Parathyroid adenoma (tissue), 2 donors: ENCODE results near the gene OR5K2.

ENCODE experiments used
- H2AFZ ChIP-seq: fragments of 300-600 bp; sonication (generic); one replicate; pipeline ENCODE4 v1.7.0; 2017; ENCODE audit warnings: antibody characterized with exemption, mild to moderate bottlenecking
- H3K27ac ChIP-seq: fragments of 300-600 bp; sonication (generic); one replicate; pipeline ENCODE4 v1.7.0; 2017
- H3K27me3 ChIP-seq: fragments of 300-600 bp; sonication (generic); one replicate; pipeline ENCODE4 v1.7.0; 2017; ENCODE audit warnings: low read length; ENCODE audit not compliant: control insufficient read depth, insufficient read depth
- H3K36me3 ChIP-seq: fragments of 300-600 bp; sonication (generic); one replicate; pipeline ENCODE4 v1.7.0; 2017; ENCODE audit warnings: low read length; ENCODE audit not compliant: control insufficient read depth, insufficient read depth
- H3K4me1 ChIP-seq: fragments of 300-600 bp; sonication (generic); one replicate; pipeline ENCODE4 v1.7.0; 2017; ENCODE audit warnings: control low read depth
- H3K4me2 ChIP-seq: fragments of 300-600 bp; sonication (generic); one replicate; pipeline ENCODE4 v1.7.0; 2017; ENCODE audit warnings: low read length
- H3K4me3 ChIP-seq: fragments of 300-600 bp; sonication (generic); one replicate; pipeline ENCODE4 v1.7.0; 2017; ENCODE audit warnings: low read depth, low read length
- H3K79me2 ChIP-seq: fragments of 300-600 bp; sonication (generic); one replicate; pipeline ENCODE4 v1.7.0; 2017; ENCODE audit warnings: control low read depth
- H3K9ac ChIP-seq: fragments of 300-600 bp; sonication (generic); one replicate; pipeline ENCODE4 v1.7.0; 2017; ENCODE audit warnings: mild to moderate bottlenecking
- H3K9me3 ChIP-seq: fragments of 300-600 bp; sonication (generic); one replicate; pipeline ENCODE4 v1.7.0; 2017; ENCODE audit warnings: low read length; ENCODE audit not compliant: control insufficient read depth
- TF ChIP-seq, protein P1 (sequence below): fragments of 300-600 bp; sonication (generic); IDR thresholded peaks from one replicate; pipeline ENCODE4 v1.7.0; 2017; ENCODE audit warnings: antibody characterized with exemption, mild to moderate bottlenecking
- donor health status: primary hyperparathyroidism.

OR5K2 gene

DNA sequence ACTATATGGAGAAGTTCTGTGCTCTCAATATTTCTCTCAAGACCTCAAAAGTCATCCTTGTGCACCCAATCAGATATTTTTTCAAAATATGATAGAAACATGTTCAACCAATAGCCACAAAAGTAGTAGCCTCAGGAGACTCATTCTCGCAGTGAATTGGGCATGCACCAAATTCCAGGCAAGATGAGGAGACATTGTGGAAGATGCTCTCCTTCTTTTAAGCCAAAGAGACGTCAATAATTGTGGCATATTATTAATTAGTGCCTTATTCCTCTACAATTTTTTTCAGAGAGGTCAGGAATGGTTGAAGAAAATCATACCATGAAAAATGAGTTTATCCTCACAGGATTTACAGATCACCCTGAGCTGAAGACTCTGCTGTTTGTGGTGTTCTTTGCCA, at the start of gene OR5K2:
Gene OR5K2 (plus strand): TSS at position 301 of the 400 bp plus-strand sequence. CDS start 0 bp downstream, at position 301.
- TF ChIP-seq, protein P1, sequence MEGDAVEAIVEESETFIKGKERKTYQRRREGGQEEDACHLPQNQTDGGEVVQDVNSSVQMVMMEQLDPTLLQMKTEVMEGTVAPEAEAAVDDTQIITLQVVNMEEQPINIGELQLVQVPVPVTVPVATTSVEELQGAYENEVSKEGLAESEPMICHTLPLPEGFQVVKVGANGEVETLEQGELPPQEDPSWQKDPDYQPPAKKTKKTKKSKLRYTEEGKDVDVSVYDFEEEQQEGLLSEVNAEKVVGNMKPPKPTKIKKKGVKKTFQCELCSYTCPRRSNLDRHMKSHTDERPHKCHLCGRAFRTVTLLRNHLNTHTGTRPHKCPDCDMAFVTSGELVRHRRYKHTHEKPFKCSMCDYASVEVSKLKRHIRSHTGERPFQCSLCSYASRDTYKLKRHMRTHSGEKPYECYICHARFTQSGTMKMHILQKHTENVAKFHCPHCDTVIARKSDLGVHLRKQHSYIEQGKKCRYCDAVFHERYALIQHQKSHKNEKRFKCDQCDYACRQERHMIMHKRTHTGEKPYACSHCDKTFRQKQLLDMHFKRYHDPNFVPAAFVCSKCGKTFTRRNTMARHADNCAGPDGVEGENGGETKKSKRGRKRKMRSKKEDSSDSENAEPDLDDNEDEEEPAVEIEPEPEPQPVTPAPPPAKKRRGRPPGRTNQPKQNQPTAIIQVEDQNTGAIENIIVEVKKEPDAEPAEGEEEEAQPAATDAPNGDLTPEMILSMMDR = no peak
- H3K27ac ChIP-seq = no peak within 1 kb of the TSS
- no peaks in the 10 kb centered on the region for H3K27me3 ChIP-seq
- no peak within 1 kb of the TSS for H2AFZ ChIP-seq
- H3K9me3 ChIP-seq = no peaks in the 10 kb centered on the region
- H3K9ac ChIP-seq = no peak within 1 kb of the TSS
- no peaks in the 10 kb centered on the region for H3K79me2 ChIP-seq
- H3K4me1 ChIP-seq = no peaks in the 10 kb centered on the region
- H3K4me3 ChIP-seq = no peak within 1 kb of the TSS
- no peak within 1 kb of the TSS for H3K4me2 ChIP-seq
- no peaks in the 10 kb centered on the region for H3K36me3 ChIP-seq

DNA sequence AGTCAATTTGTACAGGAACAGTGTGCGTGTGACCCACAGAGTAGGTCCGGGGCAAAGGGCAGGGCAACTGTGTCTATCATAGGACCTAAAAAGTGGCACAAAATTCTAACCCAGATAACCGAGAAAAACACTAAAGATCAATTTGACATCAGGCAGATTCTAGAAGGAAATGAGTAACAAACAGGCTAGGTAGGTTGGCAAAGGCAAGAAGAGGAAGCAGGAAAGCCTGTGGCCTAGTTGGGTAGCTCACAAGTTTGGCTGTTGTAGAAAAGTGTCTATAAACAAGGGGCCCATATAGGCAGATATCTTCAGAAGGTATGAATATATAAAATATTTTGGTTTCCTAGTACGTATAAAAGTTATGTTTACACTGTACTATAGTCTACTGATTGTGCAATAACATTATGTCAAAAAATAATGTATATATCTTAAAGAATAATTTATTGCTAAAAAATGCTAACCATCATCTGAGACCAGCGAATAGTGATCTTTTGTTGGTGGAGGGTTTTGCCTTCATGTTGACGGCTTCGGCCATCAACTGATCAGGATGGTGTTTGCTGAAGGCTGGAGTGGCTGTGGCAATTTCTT, 47.8 kb upstream of the OR5K2 start:
- H3K27ac ChIP-seq = no peak overlapping the region
- H3K27me3 ChIP-seq = no peaks in the 10 kb centered on the region
- H3K9ac ChIP-seq = no peak overlapping the region
- no peak overlapping the region for H3K4me3 ChIP-seq
- no peaks in the 10 kb centered on the region for H3K36me3 ChIP-seq
- H3K9me3 ChIP-seq = no peaks in the 10 kb centered on the region
- H3K79me2 ChIP-seq = no peaks in the 10 kb centered on the region
- TF ChIP-seq, protein P1 = no peak
- no peak overlapping the region for H3K4me2 ChIP-seq
- no peaks in the 10 kb centered on the region for H3K4me1 ChIP-seq
- H2AFZ ChIP-seq = no peak overlapping the region

DNA sequence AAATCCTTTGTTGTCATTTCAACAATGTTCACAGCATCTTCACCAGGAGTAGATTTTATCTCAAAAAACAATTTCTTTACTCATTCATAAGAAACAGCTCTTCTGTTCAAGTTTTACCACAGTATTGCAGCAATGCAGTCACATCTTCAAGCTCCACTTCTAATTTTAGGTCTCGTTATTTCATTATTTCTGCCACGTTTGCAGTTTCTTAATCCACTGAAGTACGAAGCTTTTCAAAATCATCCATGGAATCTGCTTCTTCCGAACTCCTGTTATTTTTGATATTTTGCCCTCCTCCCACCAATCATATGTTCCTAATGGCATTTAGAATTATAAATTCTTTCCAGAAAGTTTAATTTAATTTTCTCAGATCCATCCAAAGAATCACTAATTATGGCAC, 47.1 kb upstream of the OR5K2 start:
- H3K79me2 ChIP-seq = no peaks in the 10 kb centered on the region
- no peak overlapping the region for H3K4me3 ChIP-seq
- H3K4me1 ChIP-seq = no peaks in the 10 kb centered on the region
- H3K9ac ChIP-seq = no peak overlapping the region
- H3K4me2 ChIP-seq = no peak overlapping the region
- no peak overlapping the region for H2AFZ ChIP-seq
- TF ChIP-seq, protein P1 = no peak
- no peaks in the 10 kb centered on the region for H3K9me3 ChIP-seq
- no peaks in the 10 kb centered on the region for H3K27me3 ChIP-seq
- H3K27ac ChIP-seq = no peak overlapping the region
- no peaks in the 10 kb centered on the region for H3K36me3 ChIP-seq

DNA sequence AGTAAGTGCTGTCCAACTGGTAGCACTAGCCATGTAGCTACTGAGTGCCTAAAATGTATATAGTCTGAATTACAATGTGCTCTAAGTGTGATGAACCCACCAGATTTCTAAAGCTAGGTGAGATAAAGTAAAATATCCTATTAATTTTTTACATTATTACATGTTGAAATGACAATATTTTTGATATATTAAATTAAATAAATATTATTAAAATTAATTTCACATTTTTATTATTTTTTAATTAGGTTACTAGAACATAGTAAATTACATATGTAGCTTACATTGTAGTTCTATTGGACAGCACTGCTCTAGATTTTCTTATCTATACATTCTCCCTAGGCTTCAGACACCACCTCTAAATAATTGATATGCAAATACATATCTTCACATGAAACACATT, 43.7 kb upstream of the OR5K2 start:
- Histone ChIP-seq H3K27ac (no peak overlapping the region), H3K36me3 (no peaks in the 10 kb centered on the region), H3K27me3 (no peaks in the 10 kb centered on the region), H3K4me1 (no peaks in the 10 kb centered on the region), H2AFZ (no peak overlapping the region), H3K4me3 (no peak overlapping the region), H3K79me2 (no peaks in the 10 kb centered on the region), H3K9me3 (no peaks in the 10 kb centered on the region), H3K9ac (no peak overlapping the region), H3K4me2 (no peak overlapping the region)
- TF ChIP-seq, protein P1 = no peak

DNA sequence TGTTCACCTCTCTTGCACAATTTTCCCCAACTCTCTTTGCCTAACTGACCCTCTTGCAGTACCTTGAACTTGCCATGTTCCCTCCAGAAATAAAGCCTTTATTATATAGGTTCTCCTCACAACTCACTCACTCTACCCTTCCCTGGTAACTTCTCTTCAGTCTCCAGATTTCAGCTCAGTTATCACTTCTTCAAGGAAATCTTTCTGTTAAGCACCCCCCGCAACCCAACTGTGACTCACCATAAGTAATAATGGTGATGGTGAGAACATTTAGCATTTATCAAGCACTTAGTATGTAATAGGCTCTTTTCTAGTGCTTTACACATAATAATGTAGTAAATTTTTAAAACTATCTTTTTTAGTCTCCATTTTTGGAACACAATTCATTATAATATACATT, 42.6 kb upstream of the OR5K2 start:
- Histone ChIP-seq H3K36me3 (no peaks in the 10 kb centered on the region), H3K9me3 (no peaks in the 10 kb centered on the region), H3K79me2 (no peaks in the 10 kb centered on the region), H3K9ac (no peak overlapping the region), H3K27me3 (no peaks in the 10 kb centered on the region), H2AFZ (no peak overlapping the region), H3K27ac (no peak overlapping the region), H3K4me1 (no peaks in the 10 kb centered on the region), H3K4me3 (no peak overlapping the region), H3K4me2 (no peak overlapping the region)
- TF ChIP-seq, protein P1 = no peak
